HG03469 (cell line): ENCODE data around the gene TBPL2.
A peak's percentile ranks its signal among the peaks of the same experiment; 100 is the strongest.
"Not testable (repeated sequence)": the region's sequence is repeated elsewhere in the genome, so short reads cannot be mapped to it uniquely, and the experiment has no call there.

ENCODE experiments used
- ATAC-seq: cut with Tn5 transposase; IDR thresholded peaks from one replicate; pipeline ENCODE4 v1.9.1; 2021; ENCODE audit warnings: mild to moderate bottlenecking, moderate library complexity, moderate number of reproducible peaks; ENCODE audit not compliant: unreplicated experiment

The TBPL2 gene

GRCh38 chr14:55411426-55412389 is 28.7 kb downstream of the TBPL2 start, which contains the start of gene ATG14:
Gene ATG14, minus strand, starts transcription at chr14:55411830. Its CDS starts 8 bp downstream, at chr14:55411822.
- peak; percentile 91 for ATAC-seq

GRCh38 chr14:55410876-55411275 is 29.5 kb downstream of the TBPL2 start:
- no peak for ATAC-seq

- no peak for ATAC-seq
Measured at GRCh38 chr14:55404173-55404854, 36.1 kb downstream of the TBPL2 start.

GRCh38 chr14:55401751-55402150 is 38.7 kb downstream of the TBPL2 start:
- ATAC-seq: no peak

- ATAC-seq: no peak
Measured at GRCh38 chr14:55399852-55400251, 40.6 kb downstream of the TBPL2 start.

- no peak for ATAC-seq
Measured at GRCh38 chr14:55399183-55399582, 41.2 kb downstream of the TBPL2 start.

- ATAC-seq: no peak
Measured at GRCh38 chr14:55398679-55399078, 41.7 kb downstream of the TBPL2 start.

- no peak for ATAC-seq
Measured at GRCh38 chr14:55389330-55389729, 51.1 kb downstream of the TBPL2 start.

- ATAC-seq: no peak
Measured at GRCh38 chr14:55388160-55388559, 52.3 kb downstream of the TBPL2 start.

GRCh38 chr14:55387121-55387520 is 53.3 kb downstream of the TBPL2 start:
- no peak for ATAC-seq

- no peak for ATAC-seq
Measured at GRCh38 chr14:55386037-55386808, 54.2 kb downstream of the TBPL2 start.

GRCh38 chr14:55384536-55384935 is 55.9 kb downstream of the TBPL2 start:
- ATAC-seq: no peak

GRCh38 chr14:55383541-55384140 is 56.8 kb downstream of the TBPL2 start:
- no peak for ATAC-seq

GRCh38 chr14:55383056-55383466 is 57.4 kb downstream of the TBPL2 start:
- not testable (repeated sequence) for ATAC-seq

GRCh38 chr14:55382483-55382882 is 57.9 kb downstream of the TBPL2 start:
- ATAC-seq: no peak

- no peak for ATAC-seq
Measured at GRCh38 chr14:55381561-55381960, 58.9 kb downstream of the TBPL2 start.

GRCh38 chr14:55381040-55381439 is 59.4 kb downstream of the TBPL2 start:
- ATAC-seq: no peak

GRCh38 chr14:55377236-55377635 is 63.2 kb downstream of the TBPL2 start:
- ATAC-seq: no peak

GRCh38 chr14:55374771-55375170 is 65.6 kb downstream of the TBPL2 start:
- no peak for ATAC-seq

GRCh38 chr14:55373784-55374705 is 66.4 kb downstream of the TBPL2 start:
- no peak for ATAC-seq
